Stimulated activated CD8-positive, alpha-beta memory T cell treated with anti-CD3 and anti-CD28 coated beads, Interleukin-12 subunit alpha, Interleukin-12 subunit beta, amount 100 ng/mL, for 1 hour (primary cell): ENCODE results near the gene AFAP1.

Experiments
- DNase-seq: peaks from one replicate; pipeline ENCODE4 v3.0.0-alpha.2; 2020; ENCODE audit warnings: low read depth

Gene AFAP1

GRCh38 chr4:7803992-7804755, 135.5 kb downstream of the AFAP1 start:
- DNase-seq, result peak; percentile 75

GRCh38 chr4:7803371-7803770, 136.3 kb downstream of the AFAP1 start:
- no peak for DNase-seq

- peak; percentile 57 for DNase-seq
These were observed 137.5 kb downstream of the AFAP1 start for GRCh38 chr4:7802093-7802726.

- DNase-seq, result no peak
These were observed 138.0 kb downstream of the AFAP1 start for GRCh38 chr4:7801641-7802040.

DNA sequence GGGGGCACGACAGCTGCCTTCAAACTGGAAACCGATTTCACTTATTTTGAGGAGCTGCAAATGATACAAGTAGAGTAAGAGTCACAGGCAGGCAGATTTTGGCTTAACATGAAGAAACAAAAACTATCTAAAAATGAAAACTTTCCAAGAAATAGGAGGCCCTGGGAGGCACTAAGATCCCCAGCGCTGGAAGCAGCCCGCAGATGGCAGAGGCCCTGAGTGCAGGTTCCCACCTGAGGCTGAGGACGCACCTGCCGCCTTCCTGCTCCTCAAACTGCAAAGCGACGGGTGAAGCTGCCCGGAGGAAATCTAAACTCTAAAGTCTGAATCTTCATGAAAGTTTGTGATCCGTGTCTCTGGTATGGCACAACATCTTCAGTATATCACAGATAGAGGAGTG, 138.7 kb downstream of the AFAP1 start:
- no peak for DNase-seq

- no peak for DNase-seq
These were observed 139.3 kb downstream of the AFAP1 start for GRCh38 chr4:7800410-7800809.

GRCh38 chr4:7799736-7800135, 139.9 kb downstream of the AFAP1 start:
- no peak for DNase-seq

DNA sequence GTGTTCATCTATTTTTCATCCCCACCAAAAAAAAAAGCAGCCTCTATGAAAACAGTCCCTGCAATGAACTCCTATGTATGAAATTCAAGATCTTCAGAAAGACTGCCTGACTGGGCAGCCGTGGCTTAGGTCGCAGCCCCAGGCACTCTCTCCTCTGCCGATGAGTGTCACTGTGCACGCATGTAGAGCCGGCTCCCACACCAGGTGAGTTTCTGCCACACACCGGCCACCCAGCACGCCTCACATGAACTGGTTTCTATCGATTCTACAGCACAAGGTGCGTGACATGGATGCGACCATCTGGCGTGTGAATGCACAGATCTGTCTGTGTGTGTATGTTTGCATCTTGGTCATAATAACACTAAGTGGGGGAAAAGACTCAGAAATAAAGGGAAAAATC, 140.4 kb downstream of the AFAP1 start:
- no peak for DNase-seq

DNA sequence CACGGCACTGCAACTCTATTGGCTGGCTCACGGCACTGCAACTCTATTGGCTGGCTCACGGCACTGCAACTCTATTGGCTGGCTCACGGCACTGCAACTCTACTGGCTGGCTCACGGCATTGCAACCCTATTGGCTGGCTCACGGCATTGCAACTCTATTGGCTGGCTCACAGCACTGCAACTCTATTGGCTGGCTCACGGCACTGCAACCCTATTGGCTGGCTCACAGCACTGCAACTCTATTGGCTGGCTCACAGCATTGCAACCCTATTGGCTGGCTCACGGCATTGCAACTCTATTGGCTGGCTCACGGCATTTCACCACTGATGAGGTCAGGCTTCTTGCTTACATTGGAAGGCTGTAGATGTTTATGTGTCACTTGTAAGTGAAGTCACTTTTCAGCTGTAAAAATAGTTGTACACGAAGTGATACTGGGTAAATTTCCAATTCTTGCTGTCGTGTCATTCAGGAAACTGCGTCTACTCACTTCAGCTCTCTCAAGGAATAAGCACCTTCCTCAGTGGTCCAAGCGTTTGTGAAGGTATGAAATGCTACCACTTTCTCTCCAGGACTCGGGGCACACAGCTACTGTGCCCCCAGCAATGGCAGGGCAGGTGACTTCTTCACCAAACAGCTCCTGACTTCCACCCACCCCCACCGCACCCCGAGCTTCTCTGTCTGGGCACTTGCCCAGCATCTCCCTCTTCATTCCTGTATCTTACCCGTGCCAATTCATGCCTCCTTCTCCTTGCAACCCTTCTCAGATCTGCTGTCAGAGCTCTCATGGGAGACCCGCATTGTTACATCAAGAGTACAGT, 141.3 kb downstream of the AFAP1 start:
- no peak for DNase-seq

DNA sequence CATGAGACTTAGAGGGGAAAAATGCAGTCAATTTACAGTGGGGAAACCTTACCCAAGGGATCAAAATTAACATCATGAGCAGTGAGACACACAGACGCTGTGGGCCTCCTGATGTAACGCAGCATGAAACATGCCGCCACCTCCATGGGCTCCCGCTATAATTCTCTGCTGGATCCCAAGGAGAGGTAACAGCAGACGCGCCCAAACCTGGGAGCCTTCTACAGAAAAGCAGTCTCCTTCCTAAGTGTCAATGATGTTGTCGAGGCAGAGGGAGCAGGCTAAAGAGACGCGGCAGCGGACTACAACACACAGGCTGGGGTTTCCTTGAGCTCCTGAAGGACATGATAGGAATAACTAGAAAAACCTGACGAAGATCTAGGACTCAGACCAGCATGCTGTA, 142.3 kb downstream of the AFAP1 start:
- DNase-seq, result no peak

- DNase-seq, result no peak
These were observed 143.7 kb downstream of the AFAP1 start for GRCh38 chr4:7795983-7796382.

DNA sequence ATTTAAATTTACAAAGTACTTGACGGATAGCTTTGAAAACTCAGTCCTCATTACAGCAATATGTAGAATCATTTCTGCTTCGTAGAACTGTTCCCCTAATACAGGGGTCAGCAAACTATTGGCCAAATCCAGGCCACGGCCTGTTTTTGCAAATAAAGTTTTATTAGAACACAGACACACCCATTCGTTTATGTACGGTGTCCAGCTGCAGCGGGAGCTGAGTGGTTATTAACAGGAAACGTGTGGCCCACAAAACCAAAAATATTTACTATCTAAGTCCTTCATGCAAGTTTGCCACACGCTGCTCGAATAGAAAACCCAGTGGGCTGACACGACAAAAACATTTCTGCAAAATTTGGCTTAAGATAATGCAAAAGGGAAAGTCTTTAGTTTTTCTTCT, 146.5 kb downstream of the AFAP1 start:
- no peak for DNase-seq

- DNase-seq, result no peak
These were observed 147.0 kb downstream of the AFAP1 start for GRCh38 chr4:7792616-7793015.

DNA sequence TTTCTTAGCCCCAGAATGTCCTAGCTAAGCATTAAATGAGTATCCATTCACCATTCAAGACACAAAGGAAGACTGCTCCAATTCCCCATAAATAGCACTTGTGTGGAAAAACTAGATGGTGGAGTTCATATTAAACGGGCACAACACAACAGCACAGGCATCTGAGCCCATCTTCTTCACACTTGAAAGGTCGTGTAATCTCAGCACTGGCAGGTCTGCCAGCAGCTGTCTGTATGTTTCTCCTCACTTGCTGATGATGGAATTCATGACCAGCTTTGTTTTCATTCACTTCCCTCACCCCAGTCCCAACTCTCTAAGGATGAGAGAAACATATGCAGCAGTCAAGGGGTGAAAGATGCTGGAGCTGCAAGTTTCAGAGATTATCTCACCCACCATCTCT, 148.7 kb downstream of the AFAP1 start:
- no peak for DNase-seq

- DNase-seq, result no peak
These were observed 149.6 kb downstream of the AFAP1 start for GRCh38 chr4:7790023-7790422.

- DNase-seq, result no peak
These were observed 150.8 kb downstream of the AFAP1 start for GRCh38 chr4:7788694-7789425.

DNA sequence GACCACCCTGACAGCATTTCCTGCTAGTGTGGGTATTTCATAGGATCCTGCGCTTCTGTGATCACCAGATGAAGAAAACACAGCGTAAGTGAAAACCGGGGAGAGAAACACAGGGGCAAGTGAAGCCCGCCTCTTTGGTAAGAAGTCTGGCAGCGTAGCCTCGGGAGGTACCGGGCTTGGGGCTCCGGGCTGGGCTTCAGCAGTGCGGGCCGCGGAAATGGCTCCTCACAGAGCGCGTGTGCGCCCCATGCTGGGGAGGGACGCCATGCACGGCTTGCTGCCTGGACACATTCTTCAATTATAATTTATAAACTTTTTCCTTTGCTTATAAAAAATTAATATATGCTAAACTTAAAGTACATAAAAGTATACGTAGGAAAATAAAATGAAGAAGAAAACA, 151.5 kb downstream of the AFAP1 start:
- no peak for DNase-seq

- no peak for DNase-seq
These were observed 151.9 kb downstream of the AFAP1 start for GRCh38 chr4:7787681-7788141.

GRCh38 chr4:7787067-7787466, 152.6 kb downstream of the AFAP1 start:
- no peak for DNase-seq

GRCh38 chr4:7786517-7786916, 153.1 kb downstream of the AFAP1 start:
- no peak for DNase-seq

DNA sequence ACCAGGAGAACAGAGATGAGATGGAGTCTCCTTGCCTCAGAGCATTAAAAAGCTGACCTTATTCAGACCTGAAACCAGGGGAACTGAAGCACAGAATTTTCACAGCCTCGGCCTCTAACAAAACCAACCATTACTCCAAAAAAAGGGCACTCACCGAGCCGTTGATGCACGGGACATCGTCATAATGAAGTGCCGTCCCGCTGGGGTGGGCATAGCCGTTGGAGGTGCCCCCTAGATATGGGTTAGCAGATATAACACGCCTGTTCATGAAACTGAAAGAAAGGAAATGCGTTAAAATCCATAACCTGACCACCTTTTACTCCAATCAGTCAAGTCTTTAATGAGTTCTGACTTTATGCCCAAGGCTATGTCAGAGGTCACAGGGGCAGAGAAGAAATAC, 153.6 kb downstream of the AFAP1 start:
- no peak for DNase-seq

GRCh38 chr4:7785017-7785416, 154.6 kb downstream of the AFAP1 start:
- no peak for DNase-seq
